Measurements from ENCODE around the gene USP3. TPM values are rescaled to one million over a fixed set of nuclear protein-coding genes. Genes with fewer than 3 reads are reported as not detected.

The USP3 gene
- polyA plus RNA-seq, 1 of the 3 experiments (the other 2 are of a cell fraction): 9.3 TPM

GRCh38 chr15:63469984-63470383 lies 34.4 kb upstream of the USP3 start:
- 76% methylated on average over 2 of the region's 2 CpGs for WGBS (ENCODE audit: low lambda C conversion rate)
- ChIA-PET CTCF (no interaction called here), POLR2A (no interaction called here)
- no peaks in the 10 kb centered on the region for H3K79me2 ChIP-seq (ENCODE audit: insufficient read depth)
- no peaks in the 10 kb centered on the region for H4K20me1 ChIP-seq (ENCODE audit: insufficient read depth)
- no peaks in the 10 kb centered on the region for H3K9me3 ChIP-seq
- no peaks in the 10 kb centered on the region for H3K27me3 ChIP-seq (ENCODE audit: insufficient read depth)
- no peak overlapping the region for H3K9ac ChIP-seq
- no peak for DNase-seq
- H3K36me3 ChIP-seq (replicated peaks in 1 of 2; ENCODE audit: control insufficient read depth in 1 of 2, insufficient read depth in 2 of 2, low read length in 1 of 2): no peaks in the 10 kb centered on the region
- H3F3A ChIP-seq (replicated peaks; ENCODE audit: insufficient read depth): peaks cover 6% of the 10 kb centered on the region
- no peak for TF ChIP-seq TCF12 (IDR thresholded peaks at IDR 0.05)
- no peak for TF ChIP-seq NFIC (IDR thresholded peaks at IDR 0.05; ENCODE audit: borderline replicate concordance)
- TF ChIP-seq RFX5 (IDR thresholded peaks at IDR 0.05; ENCODE audit: low read length): no peak
- no peak for TF ChIP-seq TEAD4 (IDR thresholded peaks at IDR 0.05; ENCODE audit: borderline replicate concordance, insufficient read depth)
- TF ChIP-seq JUND (IDR thresholded peaks at IDR 0.05): no peak
- TF ChIP-seq REST (IDR thresholded peaks at IDR 0.05; ENCODE audit: low read depth, low read length): no peak
- no peak for TF ChIP-seq ELF1 (IDR thresholded peaks at IDR 0.05)
- TF ChIP-seq GATA2 (CRISPR knock-in tag; IDR thresholded peaks at IDR 0.05): no peak
- no peak for TF ChIP-seq MAX (IDR thresholded peaks at IDR 0.05; ENCODE audit: low read depth)
- no peak for TF ChIP-seq NRF1 (IDR thresholded peaks at IDR 0.05; ENCODE audit: low read depth, low read length)
- TF ChIP-seq CHD2 (IDR thresholded peaks at IDR 0.05; ENCODE audit: low read length, partially characterized antibody): no peak
- TF ChIP-seq POLR2AphosphoS5 (IDR thresholded peaks at IDR 0.05; ENCODE audit: low read depth, low read length): no peak
- TF ChIP-seq EZH2phosphoT487 (IDR thresholded peaks at IDR 0.05; ENCODE audit: borderline replicate concordance, low read depth): no peak
- no peak overlapping the region for H2AFZ ChIP-seq (ENCODE audit: low read depth)
- no peak overlapping the region for H3K27ac ChIP-seq (ENCODE audit: low read depth in 2 of 2, low read length in 1 of 2)
- no peak overlapping the region for H3K4me3 ChIP-seq (ENCODE audit: low read depth in 2 of 2, low read length in 1 of 2)
- H3K4me2 ChIP-seq: no peak overlapping the region
- H3K9me2 ChIP-seq: no peaks in the 10 kb centered on the region
- peaks cover 0 to 9% of the 10 kb centered on the region in 2 experiments; a peak in 2 of 4 replicates for H3K4me1 ChIP-seq (ENCODE audit: control insufficient read depth in 1 of 2, insufficient read depth in 2 of 2, low read depth in 1 of 2, low read length in 1 of 2)

GRCh38 chr15:63473007-63473748 lies 31.2 kb upstream of the USP3 start:
- Histone ChIP-seq H3K4me1 (ENCODE audit: control insufficient read depth in 1 of 2, insufficient read depth in 2 of 2, low read depth in 1 of 2, low read length in 1 of 2) (peaks cover 0 to 7% of the 10 kb centered on the region in 2 experiments; a peak in 1 of 4 replicates), H3K27me3 (ENCODE audit: insufficient read depth) (no peaks in the 10 kb centered on the region), H3F3A (replicated peaks; ENCODE audit: insufficient read depth) (peaks cover 6% of the 10 kb centered on the region), H3K4me2 (no peak overlapping the region), H3K36me3 (replicated peaks in 1 of 2; ENCODE audit: control insufficient read depth in 1 of 2, insufficient read depth in 2 of 2, low read length in 1 of 2) (no peaks in the 10 kb centered on the region), H2AFZ (ENCODE audit: low read depth) (no peak overlapping the region), H3K27ac (ENCODE audit: low read depth in 2 of 2, low read length in 1 of 2) (no peak overlapping the region), H3K79me2 (ENCODE audit: insufficient read depth) (no peaks in the 10 kb centered on the region), H3K4me3 (ENCODE audit: low read depth in 2 of 2, low read length in 1 of 2) (no peak overlapping the region), H3K9me2 (no peaks in the 10 kb centered on the region), H4K20me1 (ENCODE audit: insufficient read depth) (no peaks in the 10 kb centered on the region), H3K9me3 (no peaks in the 10 kb centered on the region), H3K9ac (no peak overlapping the region)
- no peak for DNase-seq
- POLR2A ChIA-PET: interaction anchor here (0.5 kb wide), 1 partner anchor 420 kb away, joined by 3 read pairs; no protein-coding TSS in a partner anchor
- 87% methylated on average over 9 of the region's 9 CpGs for WGBS (ENCODE audit: low lambda C conversion rate)
- TF ChIP-seq YY1 (IDR thresholded peaks at IDR 0.05; ENCODE audit: low read depth) (no peak), NRF1 (IDR thresholded peaks at IDR 0.05; ENCODE audit: low read depth, low read length) (no peak), CHD2 (IDR thresholded peaks at IDR 0.05; ENCODE audit: low read length, partially characterized antibody) (no peak), FOXJ3 (CRISPR knock-in tag; IDR thresholded peaks at IDR 0.05) (no peak), ZBTB33 (IDR thresholded peaks at IDR 0.05; ENCODE audit: borderline replicate concordance, low read depth) (no peak), GABPA (IDR thresholded peaks at IDR 0.05; ENCODE audit: low read depth) (no peak), GATA2 (CRISPR knock-in tag; IDR thresholded peaks at IDR 0.05) (no peak), JUND (IDR thresholded peaks at IDR 0.05) (no peak)
- CTCF ChIA-PET: interaction anchor here (1.1 to 2.5 kb wide), 2 partner anchors 14 to 32 kb away, joined by 3 to 7 read pairs; partner anchors contain the start of gene USP3

All from SK-N-SH (cell line).